Stimulated activated CD4-positive, alpha-beta T cell treated with anti-CD3 and anti-CD28 coated beads, TNF-alpha, amount 100 ng/mL, for 48 hours (primary cell): Measurements from ENCODE around the gene KYNU.

Source experiments
- DNase-seq, 3 donors: peaks; one replicate each; pipeline ENCODE4 v3.0.0-alpha.2; 2020; ENCODE audit warnings: low read depth in 3 of 3

Gene KYNU

DNA sequence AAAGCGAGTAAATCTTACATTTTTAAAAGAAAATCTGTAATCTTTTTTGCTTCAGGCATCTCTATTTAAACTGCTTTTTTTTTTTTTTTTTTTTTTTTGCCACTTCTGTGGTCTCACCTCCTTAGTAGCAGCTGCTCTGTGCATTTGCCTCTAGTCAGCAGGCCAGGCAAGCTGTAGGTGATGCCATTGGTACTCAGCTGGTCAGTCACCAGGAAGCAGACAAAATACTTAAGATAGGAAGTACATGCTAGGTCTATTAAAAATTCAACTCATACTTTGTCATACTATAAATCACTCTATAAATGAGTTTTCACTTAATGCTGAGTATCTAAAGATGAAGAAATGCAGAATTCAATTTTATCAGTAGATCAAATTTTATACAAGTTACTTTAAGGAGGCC is 83.7 kb downstream of the KYNU start:
- no peak for DNase-seq

DNA sequence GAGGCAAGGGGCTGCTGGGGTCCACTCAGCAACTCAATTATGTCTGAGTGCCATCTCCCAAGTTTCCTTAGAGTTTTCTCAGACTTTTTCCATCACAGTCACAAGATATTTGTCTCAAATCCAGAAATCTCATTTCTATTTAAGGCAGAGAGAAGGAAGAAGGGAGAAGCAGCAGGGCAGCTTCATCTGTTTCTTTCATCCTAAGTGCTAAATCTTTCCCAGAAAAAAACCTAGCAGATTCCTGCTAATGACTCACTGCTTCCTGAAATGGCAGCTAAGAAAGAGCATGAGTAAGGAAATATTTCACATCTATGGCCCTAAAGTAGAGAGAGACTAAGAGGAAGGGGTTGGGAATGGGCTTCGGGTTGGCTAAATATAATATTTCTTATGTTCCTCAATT is 88.0 kb downstream of the KYNU start:
- no peak for DNase-seq

DNA sequence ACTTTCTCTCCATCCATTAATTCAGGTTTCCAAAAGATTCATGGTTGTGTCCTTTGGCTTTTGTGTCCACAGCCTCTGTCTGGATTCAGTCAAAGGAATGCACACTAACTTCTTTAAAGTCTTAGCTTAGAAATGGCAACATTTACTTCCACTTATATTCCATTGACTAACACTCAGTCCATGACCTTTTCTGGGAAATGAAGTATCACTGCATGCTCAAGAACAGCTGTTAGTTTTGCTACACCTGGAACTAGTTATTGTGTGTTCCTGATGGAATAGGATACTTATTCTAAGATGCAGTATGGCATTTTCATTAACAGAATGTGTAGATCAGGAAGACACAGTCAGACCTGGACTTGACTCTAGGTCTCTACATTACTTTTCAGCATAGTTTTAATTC is 88.8 kb downstream of the KYNU start:
- DNase-seq = no peak

DNA sequence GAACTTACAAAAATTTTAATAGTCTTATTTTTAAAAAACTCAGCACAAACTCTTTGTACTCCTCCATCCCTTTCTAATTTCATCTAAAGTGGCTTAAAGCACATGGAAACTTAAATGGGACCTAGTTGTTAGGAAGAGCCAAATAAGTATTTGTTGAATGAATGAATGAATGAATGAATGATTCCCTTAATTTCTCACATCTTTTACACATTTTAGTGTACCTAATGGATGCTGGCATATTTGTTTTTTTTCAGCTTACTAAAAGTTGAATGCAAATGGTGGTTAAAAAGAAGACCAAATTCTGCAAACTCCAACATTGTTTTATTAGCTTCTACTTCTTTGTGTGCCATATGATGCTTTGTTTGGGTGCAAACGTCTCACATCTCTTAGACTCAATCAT is 89.6 kb downstream of the KYNU start:
- DNase-seq = no peak

DNA sequence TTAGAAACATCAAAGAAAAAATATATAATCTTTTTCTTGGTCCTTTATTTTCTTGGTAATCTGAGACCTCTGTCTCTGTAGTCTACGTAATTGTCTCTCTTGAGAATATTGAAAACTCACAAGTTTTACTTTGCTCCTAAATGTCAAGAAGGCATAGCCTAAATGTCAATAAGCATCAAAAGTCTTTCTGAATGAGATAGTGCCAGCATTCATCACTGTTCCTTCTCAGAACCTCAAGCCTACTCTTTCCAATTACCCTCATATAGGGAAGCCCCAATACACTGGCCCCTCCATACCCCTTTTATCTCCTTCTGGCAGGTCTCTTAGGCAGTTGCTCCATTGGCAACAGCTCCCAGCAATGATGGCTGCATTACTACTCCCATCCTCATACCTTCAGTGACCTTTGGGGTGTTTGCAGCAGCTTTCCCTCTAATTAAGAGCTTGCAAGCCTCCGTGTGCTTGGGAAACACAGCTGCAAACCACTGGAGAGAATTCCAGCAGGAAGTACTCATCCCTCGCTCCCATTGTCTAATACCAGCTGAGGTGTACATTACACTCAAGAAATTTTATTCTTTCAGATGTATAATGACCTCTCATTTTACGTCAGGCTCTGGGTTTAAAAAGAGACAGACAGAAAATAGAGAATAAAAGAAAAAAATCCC is 95.8 kb downstream of the KYNU start:
- no peak for DNase-seq

DNA sequence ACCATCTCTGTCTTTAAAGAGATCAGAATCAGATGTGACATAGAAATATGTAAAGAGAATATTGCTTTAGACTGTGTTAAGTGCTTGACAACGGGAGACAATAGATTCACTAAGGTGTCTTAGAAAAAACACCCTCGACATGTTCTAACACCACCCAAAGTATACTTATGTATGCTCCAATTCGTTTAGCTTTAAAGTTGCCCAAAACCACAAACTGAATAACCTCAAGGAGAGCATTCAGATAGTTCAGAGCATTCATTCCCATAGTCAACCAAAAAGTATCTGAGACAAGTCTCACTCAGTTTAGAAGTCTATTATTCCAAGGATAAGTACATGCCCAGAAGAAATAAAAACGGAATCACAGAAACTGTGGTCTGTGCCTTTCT is 96.4 kb downstream of the KYNU start:
- DNase-seq = no peak

DNA sequence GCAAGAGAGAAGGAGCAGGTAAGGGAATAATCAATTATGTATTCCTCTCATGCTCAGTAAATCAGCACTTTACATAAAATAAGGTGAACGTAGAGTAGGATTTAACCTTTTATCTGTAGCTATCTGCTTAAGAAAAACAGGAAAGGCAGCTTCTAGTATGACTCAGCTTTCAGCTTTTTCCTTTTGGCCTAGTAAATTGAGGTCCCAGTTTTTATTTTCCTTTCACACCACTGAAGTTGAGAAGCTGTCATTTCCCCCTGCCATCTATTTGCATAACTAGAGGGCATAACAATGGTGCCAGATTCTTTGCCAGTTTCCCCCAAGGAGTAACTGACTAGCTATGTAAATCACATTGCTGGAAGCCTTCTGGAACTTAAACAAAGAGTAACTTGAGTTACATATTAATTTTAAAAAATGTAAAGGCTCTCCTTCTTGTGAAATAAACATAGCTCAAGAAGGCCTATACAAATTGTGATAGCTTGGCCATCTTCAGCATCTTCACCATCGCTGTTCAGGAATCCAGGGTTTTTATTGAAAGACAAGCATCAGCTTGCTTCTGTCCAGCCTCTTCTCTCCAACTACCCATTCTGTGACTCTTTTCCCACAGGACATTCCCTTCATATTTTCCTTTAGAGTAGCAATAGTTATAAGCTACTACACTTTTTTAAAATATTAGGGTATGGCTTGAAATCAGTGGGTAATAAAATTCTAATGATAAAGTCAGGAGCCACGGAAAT is 97.0 kb downstream of the KYNU start:
- DNase-seq = no peak

DNA sequence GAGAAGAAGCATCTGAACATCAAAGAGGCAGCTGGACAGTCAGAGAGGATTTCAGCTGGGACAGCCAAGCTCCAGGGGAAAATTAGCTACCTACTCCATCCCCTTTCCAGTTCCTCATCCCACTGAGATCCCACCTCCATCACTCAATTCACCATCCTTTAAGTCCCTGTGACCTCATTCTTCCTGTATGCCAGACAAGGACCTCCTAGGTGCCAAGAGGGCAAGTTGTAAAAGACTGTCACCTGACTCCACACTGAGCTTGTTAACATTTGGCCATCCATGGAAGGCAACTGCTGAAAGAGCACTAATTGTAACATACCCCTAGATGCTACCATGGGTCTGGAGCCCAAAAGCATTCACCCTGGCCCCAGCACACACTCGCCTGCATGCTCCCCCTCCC is 97.8 kb downstream of the KYNU start:
- no peak for DNase-seq

DNA sequence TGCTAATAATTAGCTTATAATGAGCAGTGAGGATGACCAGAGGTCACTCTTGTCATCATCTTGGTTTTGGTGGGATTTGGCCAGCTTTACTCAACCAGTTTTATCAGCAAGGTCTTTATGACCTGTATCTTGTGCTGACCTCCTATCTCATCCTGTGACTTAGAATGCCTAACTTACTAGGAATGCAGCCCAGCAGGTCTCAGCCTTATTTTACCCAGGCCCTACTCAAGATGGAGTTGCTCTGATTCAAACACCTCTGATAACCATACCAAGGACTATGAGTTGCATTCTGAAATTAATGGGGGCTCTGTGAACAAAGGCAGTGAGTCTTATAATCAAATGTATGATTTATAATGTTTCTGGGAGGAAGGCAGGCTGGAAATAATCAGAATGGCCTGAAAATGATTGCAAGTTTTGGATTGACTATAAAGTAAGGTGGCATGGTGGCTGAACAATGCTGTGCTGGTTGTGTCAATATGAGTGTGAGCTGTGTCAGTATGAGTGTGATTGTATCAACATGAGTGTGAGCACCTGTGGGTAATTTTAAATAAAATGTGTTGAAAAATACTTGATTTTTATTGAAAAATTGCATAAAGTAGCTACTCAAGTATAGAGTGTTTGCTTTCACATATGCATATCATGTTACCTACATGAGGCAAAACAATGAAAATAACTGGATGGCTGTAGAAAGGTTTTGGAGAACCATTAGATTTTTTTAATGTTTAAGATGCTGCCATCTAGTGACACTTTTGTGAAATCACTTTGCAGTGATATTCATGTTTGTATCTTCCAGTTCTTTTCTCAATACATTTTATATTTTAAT is 103.0 kb downstream of the KYNU start:
- no peak for DNase-seq

DNA sequence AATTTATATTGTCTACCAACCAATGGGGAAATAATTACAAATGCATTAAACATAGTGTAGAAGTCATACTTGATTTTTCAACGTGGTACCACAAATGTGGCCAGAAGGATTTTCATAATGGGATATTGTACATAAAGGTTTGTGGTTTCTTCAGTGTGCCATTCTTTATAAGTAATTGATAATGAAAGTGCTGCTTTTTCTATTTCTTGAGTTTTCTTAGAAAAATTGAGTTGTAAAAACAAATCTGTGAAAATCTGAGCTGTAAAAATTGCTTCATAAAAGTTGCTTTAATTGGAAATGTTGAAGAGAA is 103.6 kb downstream of the KYNU start:
- DNase-seq = no peak

DNA sequence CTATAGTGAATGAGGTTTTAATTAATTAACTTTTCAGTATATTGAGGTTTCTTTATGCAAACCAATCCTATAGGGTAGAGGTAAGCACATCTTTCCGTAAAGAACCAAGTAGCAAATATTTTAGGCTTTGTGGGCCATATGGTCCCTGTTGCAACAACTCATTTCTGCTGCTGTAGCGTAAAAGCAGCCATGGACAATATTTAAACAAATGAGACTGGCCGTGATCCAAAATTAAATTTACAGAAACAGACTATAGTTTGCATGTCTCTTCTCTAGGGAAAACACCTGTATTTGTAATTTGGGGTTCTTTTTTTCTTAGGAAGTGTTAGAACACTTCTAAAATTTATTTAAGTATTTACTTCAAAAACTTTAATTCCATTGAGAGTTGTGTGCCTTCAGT is 104.3 kb downstream of the KYNU start:
- no peak for DNase-seq

DNA sequence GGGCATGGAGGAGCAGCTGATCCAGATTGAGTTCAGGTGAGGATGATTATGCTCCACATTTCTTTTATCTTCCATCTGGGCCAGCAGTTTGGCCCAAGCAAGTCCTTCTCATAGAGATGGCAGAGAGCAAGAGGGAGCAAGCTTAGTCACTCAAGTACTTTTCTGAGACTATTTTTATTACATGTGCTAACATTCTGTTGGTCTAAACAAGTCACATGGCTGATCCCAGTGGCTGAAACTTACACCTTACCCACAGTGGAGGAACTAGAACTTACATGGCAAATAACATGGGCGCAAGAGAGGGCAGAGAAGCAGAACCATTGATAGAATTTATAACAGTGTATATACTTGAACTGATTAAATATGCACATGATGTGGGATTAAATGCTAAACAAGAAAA is 105.7 kb downstream of the KYNU start:
- no peak for DNase-seq

DNA sequence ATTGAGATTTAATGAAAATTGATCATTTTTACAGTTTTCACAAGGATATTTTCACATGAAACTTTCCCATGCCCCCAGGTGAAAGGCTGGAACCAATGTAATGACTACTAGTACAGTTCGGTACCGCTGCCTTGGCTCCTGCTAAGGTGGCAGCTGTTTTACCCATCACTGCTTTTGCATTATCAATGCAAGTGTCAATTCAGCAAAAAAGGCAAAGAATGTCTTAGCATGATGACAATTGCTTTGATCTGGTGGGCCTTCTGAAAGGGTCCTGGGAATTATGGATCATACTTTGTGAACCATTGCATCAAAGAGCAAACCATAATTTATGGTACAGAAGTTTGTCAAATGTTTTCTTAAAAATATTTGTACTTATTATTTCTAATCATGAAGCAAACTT is 107.2 kb downstream of the KYNU start:
- no peak for DNase-seq

DNA sequence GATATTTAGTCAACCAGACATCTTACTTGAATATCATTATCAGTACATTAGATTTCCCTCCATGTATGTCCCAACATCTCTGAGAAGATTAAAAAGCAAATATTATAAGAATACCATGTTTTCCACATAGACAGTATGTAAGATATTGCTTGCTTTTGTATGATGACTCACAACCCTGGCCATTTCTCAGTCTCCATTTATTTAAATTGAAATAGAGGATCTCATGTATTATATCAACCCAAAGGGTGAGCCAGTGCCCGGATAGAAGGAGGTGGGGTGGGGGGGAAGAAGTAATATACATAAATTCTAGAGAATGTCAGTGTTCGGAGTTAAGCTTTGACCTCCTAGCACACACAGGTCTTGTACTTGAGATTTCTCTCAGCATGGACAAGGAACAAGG is 109.6 kb downstream of the KYNU start:
- no peak for DNase-seq

DNA sequence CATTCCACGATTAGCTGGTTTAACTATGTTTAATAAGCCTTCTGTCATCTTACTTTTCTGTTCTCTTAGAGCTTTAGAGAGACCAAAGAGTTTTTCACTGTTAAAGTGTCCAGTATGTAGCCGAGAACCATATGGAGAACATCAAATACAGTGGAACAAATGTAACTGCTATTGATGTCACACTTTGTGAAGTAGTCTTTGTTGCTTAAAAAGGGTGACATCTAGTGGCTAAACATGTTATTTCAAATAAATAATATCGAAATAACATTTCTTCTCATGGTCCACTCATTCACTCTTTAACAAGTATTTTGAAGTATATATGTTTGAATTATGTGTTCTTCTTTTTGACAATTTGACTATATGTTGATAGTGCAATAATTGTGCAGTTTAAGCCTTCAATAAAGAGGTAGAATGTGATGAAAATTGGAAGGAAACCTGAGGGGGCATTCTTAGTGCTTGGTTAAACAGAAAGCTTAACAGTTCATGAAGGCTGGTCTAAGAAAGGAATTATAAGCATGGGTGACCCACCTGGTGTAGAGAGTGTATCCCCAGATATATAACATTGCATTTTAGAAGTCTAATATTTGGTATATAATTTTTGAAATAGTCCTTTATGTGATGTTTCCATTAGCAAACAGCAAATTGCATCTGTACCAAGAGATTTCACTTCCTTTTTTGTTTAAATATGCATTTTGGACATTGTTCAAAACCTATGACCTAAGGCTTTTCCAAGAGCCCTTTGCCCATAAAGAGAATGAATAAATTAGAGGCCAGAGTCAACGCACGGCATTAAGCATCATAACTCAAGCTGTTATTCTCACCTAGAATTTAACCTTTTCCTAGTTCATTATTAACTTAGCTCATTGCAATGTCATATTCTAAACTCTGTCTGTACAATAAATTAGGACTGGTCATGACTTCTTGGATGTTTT is 112.1 kb downstream of the KYNU start:
- no peak for DNase-seq

DNA sequence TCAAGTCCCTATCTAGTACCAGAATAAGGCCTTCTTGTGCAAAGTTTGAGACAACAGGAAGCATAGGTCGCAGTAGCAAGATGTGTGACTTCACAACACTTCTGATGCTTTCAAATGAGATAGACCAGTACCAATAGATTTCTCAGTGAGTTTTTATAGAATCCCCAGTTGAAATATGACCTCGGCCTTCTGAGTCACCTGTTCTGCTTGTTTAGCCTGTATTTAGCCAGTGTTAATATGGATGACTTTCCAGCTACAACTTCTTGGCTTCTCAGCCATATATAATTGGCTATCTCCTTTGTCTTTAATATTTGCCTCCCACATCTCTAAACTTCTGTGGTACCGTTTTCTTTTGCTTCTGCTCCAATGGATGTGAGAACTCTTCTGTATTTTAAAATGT is 113.8 kb downstream of the KYNU start:
- no peak for DNase-seq

DNA sequence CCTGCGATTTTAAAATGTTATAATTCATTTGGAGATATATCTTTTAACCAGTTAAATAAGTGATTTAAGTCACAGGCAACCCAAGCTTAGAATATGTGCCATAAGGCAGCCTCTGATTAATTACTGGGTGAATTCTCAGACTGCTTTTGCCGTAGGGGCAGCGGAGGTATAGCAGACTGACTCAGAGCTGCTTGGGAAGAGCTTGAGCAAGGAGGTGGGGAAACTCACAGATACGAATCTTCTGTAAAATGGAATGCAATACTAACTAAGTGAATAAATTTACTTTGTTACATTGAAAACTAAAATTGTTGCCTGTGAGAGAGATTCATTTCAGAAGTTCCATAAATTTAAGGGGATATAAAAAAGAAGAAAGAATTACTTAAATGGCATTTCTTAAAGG is 115.4 kb downstream of the KYNU start:
- no peak for DNase-seq

DNA sequence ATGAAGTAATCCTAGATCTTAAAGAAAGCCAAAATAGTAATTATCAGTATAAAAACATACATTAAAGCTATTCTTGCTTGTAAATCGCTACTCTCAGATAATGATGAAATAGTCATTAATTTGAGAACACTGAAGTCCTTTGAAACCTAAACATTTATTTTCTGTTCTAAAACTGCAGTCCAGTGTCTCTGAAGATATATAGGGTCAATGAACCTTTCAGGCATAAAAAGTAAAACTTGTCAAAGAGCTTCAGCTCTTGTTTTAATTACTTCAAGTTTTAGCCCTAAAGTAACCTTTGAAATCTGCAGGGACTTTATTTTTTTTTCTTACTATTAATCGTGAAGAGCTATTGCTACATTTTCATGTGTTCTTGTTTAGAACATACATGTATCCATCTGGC is 116.3 kb downstream of the KYNU start:
- DNase-seq = no peak

DNA sequence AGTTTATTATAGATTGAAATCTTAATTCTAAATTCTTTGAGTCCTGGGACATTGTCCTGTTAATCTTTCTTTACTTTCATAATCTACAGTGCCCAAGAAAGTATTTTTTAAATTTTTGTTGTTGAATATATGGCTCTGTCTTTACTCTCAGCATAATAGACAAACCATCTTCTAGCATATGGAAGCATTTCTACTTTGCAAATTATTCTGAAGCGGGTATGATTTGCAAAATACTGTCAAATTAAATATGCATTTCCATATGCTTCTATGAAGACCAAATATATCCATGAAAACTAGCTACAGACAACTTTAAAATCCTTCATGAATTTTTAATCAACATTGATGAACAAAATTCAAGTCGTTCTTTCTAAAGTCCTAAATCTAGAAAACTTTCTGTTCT is 117.2 kb downstream of the KYNU start:
- no peak for DNase-seq

DNA sequence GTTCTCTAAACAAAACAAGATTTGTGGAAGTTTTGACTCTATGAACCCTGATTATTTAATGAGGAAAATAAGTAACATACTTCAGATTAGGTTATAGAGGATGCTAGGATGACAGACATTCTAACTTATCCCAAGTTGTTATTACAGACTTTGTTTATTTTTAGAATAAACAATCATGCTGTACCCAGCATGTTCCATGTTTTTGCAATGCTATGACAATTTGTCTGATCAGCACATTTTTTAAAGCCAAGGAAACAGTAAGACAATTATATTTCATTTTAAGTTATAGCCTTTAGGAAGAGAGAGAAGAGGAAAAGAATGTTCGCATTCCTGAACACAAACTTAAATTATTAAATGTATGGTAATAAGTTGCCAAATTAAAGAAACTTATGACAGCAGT is 119.8 kb downstream of the KYNU start:
- no peak for DNase-seq

DNA sequence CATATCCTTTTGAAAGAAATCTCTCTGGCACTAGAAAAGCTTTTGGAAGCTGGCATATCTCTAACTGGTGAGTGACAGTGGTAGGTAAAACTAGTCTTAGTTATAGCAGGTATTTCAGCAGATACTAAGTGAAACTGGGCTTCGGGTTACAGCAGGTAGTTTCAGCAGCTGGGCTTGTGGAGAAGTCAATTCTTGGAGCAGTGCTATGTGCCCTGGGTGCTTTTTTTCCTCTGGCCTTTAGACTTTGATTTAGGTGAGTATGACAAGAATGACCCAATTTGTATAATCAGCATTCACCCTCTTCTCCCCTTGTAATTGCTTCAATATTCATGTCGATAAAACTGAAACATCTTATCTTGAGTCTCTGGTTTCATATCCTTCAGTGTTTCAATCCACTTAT is 123.1 kb downstream of the KYNU start:
- no peak for DNase-seq

DNA sequence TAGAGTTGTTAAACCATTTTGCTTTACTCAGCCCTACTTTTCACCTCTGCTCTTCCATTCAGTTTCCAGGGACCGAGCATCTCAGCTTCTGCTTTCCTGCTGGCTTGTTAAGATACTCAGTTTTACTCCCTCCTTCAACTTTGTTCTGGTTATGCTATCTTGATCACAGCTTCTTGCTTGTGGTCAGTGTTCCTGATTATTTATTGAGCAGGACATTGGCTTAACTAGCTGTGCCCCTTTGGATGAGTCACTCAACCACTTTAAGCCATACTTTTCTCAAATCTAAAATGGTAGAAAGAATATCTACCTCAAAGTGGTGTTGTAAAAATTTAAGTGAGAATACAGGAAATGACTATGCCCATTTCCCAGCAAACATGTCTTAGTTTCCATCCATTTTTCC is 124.0 kb downstream of the KYNU start:
- DNase-seq = no peak
